GM21423 (cell line): ENCODE data around the gene PDS5B.
"Not testable (repeated sequence)": the region's sequence is repeated elsewhere in the genome, so short reads cannot be mapped to it uniquely, and the experiment has no call there.

Experiments used
- ATAC-seq: cut with Tn5 transposase; IDR thresholded peaks from one replicate; pipeline ENCODE4 v1.9.1; 2021; ENCODE audit warnings: mild to moderate bottlenecking, moderate library complexity; ENCODE audit not compliant: unreplicated experiment

Gene PDS5B

DNA sequence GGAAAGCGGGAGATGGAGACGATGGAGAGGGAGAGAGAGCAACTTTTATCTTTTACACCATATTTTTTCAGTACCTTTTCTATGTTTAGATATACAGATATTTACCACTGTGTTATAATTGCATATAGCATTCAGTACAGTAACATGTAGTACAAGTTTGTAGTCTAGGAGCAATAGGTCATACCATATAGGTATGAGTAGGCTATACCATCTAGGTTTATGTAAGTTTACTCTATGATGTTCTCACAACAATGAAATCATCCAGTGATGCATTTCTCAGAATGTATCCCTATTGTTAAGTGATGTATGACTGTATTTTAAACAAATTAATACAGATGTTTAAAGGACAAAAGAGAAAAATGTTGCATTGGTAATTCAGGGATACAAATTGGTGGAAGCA is 136.1 kb downstream of the PDS5B start:
- no peak for ATAC-seq

DNA sequence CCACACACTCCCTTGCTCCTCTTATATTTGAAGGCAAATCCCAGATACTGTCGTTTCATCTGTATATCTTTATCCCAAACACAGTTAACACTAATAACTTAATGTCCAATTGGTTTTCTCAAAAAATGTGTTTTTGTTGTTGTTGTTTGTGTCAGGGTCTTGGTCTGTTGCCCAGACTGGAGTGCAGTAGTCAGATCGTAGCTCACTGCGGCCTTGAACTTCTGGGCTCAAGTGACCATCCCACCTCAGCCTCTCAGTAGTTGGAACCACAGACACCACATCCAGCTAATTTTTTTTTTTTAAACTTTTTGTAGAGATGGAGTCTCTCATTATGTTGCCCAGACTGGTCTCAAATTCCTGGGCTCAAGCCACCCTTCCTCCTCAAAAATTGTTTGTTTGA is 137.7 kb downstream of the PDS5B start:
- ATAC-seq: no peak

DNA sequence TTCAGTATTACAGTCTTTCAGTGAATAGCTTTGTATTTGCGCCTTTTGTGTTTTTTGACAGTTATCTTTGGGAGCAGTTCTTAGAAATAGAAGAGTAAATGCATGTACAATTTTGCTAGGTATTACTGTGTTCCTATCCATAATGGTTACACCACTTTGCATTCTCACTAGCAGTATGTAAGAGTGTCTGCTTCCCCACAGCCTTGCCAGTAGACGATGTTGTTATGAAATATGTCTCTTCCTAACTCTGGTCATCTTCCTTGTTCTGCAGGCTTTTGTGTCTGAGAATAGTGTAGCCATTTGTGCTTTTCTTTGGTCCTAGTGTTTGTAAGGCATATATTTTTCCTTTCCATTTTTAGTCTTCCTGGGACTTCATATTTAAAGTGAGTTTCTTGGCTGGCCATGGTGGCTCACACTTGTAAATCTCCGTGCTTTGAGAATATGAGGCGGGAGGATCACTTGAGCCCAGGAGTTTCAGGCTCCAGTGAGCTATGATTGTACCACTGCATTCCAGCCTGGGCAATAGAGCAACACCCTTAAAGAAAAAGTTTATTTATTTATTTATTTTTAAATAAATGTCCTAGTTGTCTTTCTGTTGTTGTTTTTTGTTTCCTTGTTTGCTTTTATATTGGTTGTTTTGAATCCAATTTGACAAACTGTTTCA is 140.3 kb downstream of the PDS5B start:
- no peak for ATAC-seq

DNA sequence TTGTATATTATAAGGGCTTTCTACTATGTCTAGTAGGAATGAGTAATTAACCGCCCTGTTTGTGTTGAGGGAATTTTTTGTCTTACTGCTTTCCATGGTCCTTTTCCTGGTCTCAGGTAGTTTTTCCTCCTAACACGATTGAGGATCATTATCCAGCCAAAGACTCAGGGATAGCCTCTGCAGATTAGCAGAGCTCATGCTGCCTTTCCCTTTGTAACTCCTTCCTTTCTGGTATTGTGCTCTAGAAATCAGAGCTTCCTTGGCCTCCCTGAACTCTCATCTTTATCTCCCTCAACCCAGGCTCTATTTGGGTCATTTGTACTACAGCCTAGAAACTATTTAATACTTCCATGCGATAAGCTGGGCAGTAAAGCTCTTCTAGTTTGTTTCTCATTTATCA is 142.1 kb downstream of the PDS5B start:
- no peak for ATAC-seq

DNA sequence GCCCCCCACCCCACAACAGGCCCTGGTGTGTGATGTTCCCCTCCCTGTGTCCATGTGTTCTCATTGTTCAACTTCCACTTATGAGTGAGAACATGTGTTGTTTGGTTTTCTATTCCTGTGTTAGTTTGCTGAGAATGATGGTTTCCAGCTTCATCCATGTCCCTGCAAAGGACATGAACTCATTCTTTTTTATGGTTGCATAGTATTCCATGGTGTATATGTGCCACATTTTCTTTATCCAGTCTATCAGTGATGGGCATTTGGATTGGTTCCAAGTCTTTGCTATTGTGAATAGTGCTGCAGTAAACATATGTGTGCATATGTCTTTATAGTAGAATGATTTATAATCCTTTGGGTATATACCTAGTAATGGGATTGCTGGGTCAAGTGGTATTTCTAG is 142.8 kb downstream of the PDS5B start:
- not testable (repeated sequence) for ATAC-seq

DNA sequence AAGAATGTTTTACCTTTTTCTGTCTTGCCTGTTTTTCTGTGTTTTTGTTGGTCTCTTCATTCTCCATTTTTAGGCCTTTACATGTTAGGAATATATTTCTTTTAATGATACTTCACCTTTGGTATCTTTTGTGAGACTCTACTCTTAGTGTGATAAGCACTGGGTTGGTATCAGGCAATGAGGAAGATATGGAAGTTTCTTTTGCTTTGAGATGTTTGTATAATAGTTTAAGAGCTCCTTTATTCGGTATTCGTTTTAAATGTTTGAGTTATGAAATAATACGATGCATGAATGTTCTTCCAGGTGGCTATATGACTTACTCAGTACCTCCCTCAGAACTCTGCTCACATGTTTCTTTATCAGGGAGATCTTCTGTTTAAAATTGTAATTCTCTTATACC is 144.8 kb downstream of the PDS5B start:
- no peak for ATAC-seq

DNA sequence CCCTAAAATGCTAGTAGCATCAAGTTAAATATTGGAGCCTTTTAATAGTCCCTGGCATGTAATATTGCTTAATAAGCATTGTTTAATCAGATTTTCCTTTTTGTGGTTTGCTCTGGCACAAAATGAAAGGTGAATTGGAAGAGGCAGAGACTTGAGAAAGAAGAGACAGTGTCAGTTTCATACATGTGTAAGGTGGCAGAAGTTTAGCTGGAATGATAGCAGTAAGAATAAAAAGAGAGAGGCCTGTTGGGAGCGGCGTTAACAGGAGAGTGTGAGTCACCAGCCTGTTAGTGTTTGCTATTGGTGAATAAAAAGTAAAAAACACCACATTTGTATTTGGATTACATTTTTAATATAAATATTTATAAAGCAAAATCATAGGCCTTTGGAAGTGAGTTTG is 145.3 kb downstream of the PDS5B start:
- ATAC-seq: no peak

DNA sequence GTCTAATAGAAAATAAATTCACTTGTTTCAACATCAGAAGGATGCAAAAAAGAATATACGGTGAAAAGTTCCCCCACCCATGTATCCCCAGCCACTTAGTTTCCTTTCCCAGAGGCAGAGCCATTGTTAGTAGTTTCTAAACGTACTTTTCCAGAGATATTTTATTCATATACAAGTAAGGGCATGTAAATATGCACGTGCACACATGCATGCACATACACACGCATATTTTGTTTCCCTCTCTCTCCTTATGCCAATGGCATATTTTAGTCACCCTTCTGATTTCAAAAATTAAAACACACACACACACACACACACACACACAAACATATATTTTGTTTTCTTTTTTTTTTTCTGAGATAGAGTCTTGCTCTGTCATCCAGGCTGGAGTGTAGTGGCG is 147.4 kb downstream of the PDS5B start:
- ATAC-seq: no peak

DNA sequence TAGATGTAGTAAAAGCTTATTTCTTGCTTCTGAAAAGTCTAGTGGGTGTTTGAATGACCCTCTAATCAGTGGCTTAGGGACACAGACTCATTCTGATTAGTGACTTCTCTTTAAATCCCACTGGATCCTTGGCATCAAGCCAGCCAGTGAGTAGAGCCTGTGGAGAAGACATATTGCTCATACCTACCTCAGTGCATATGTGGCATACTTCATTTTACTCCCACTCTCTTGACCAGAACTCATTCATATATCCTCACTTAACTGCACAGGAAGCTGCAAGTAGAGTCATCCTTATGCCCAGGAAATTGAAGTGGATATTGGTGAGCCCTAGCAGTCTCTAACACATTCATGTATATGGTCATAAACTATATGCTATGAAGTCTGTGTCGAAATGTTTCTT is 148.3 kb downstream of the PDS5B start:
- no peak for ATAC-seq

DNA sequence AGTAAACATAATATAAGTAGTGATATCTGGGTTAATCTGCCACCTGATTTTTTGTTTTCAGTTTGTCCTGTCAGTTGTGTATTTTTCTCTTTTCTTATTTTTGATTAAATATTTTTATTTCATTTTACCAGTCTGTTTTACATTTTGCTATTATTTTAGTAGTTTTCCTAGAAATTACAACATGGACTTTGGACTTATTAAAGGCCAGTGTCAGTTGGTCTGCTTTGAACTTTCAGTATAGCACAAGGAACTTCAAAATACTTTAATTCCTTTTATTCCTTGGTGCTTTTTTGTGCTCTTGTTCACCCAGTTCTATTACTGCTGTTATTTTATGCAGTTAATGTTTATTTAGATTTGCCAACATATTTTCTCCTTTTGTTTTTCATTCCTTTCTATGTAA is 149.6 kb downstream of the PDS5B start:
- no peak for ATAC-seq

DNA sequence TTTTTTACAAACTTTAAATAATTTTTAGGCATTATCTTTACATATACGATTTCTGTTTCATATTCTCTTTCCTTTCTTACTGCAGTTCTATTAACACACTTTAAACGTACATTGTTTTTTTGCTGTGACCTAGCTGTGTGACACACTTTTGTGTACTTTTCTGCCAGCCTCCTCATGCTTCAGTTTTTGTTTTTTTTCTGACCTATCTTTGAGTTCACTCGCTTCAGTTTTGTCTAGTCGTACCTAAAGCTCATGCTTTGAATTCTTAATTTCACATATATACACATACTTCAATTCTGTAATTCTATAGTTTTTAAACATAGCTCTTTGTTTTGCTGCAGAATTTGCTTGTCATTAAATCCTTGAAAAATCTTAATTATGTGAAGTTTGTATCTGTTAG is 150.4 kb downstream of the PDS5B start:
- no peak for ATAC-seq

DNA sequence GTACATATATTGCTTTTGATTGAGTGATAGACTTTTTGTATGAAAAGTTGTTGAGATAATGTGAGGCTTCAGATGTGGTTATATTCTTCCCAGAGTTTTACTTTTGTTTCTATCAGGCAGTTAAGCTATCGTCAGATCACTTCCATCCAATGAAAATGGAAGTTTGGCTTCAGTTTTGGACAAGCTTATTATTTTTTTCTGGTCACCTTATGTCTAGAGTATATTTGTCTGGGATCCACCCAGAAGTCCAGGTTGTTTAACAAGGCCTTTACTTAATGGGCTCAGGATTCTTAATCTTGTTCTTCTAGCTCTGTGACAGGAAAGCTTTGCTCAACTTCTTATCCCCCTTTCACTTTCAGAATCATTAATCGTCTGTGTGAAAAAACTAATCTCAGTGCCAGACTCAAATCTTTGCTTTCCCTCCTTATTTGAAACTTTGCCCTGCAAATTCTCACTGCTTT is 150.9 kb downstream of the PDS5B start:
- peak; percentile 73 for ATAC-seq

DNA sequence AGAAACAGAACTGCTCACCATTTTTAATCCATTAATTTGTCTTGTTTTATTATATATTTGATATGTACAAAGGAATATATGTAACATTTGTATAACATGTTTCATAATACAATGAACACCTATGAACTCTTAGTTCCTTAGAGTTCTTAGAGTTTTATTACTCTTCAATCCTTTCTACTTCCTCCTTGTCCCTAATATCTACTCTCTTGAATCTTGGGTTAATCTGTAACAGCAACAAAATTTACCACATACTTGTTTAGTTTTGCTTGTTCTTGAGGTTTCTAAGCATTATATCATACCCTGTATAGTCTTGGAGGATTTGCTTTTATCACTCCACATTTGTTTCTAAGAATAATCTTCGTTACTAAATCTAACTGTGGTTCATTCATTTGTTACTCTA is 151.4 kb downstream of the PDS5B start:
- peak; percentile 81 for ATAC-seq

DNA sequence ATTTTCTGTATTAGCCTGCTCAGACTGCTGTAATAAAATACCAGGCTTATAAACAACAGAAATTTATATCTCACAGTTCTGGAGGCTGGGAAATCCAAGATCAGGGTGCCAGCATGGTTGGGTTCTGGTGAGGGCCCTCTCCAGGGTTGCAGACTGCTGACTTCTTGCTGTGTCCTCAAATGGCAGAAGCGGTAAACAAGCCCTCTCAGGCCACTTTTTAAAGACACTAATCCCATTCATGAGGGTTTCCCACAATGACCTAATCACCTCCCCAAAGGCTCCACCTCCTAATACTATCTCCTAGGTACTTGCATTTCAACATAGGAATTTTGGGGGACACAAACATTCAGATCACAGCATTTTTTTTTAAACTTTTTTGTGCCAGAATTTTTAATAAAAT is 159.3 kb downstream of the PDS5B start:
- ATAC-seq: no peak

DNA sequence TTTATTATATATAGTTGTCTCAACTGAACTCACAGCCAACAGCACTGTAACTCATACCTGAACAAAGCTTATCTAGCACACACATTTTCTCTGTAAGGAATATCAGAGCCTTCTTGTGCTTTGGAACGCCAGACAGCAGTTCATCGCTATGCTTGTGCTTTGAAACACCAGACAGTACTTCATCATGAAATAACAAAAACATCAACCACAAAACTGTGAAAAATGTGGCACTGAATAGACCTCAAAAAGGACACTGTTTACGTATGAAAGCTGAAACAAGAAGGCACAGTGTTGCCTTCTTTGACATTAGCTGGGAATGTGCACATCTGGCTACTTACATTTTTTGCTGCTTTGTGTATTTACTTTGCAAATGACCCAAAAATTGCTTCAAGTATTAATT is 160.2 kb downstream of the PDS5B start:
- no peak for ATAC-seq

DNA sequence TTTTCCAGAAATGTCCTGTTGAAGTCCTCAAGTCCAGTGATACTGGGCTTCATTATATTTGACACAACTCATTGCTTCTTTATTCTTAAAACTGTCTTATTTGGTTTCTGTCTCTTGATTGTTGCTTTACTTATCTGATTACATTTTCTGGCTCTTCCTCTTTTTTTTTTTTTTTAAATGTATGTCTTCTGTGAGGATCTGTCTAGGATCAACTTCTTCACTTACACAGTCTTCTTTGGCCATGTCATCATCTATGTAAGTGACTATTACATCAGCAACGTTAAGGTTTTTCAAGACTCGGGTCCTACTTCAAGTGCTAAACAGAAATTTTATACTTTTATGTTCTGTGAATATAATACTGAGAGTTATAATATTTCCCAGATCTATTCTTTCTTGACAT is 162.1 kb downstream of the PDS5B start:
- no peak for ATAC-seq

DNA sequence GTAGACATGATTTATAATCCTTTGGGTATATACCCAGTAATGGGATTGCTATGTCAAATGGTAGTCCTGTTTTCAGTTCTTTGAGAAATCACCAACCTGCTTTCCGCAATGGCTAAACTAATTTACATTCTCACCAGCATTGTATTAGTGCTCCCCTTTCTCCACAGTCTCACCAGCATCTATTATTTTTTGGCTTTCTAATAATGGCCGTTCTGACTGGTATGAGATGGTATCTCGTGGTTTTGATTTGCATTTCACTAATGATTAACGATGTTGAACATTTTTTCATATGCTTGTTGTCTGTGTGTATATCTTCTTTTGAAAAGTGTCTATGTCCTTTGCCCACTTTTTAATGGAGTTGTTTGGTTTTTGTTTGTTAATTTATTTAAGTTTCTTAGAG is 165.1 kb downstream of the PDS5B start:
- ATAC-seq: no peak

DNA sequence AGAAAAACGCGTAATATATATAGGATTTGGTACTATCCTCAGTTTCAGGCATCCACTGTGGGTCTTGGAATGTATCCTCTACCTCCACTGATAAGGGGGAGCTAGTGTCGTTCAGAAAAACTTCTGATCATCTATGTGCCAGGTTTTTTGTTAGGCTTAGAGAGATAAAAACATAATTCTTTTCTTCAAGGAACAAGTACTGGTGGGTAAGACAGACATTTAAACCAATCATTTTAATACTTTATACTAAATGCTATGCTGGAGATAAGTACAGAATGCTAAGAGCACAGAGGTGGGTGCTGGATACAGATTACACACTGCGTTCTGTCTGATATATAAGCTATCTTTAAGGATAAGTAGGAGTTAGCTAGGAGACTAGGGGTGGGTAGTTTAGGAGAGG is 166.1 kb downstream of the PDS5B start:
- ATAC-seq: no peak

DNA sequence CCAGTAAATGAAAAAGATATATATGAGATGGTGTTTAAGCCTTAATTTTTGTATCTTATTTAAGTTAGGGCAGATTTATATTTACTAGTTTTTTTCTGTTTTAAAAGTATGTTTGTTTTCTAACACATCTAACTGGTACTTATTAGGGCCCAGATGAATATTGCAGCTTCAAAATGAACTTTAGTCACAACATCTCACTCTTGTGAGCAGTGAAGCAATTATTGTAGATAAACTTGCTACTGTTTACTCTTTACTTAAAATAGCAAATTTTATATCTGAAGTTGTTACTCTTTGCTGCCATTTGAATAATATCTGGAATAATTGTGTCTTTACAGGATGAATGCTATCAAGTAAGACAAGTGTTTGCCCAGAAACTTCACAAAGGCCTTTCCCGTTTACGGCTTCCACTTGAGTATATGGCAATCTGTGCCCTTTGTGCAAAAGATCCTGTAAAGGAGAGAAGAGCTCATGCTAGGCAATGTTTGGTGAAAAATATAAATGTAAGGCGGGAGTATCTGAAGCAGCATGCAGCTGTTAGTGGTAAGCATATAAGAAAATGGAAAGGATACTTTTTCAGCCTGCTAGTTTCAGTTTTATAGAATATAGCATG is 166.8 kb downstream of the PDS5B start:
- no peak for ATAC-seq

DNA sequence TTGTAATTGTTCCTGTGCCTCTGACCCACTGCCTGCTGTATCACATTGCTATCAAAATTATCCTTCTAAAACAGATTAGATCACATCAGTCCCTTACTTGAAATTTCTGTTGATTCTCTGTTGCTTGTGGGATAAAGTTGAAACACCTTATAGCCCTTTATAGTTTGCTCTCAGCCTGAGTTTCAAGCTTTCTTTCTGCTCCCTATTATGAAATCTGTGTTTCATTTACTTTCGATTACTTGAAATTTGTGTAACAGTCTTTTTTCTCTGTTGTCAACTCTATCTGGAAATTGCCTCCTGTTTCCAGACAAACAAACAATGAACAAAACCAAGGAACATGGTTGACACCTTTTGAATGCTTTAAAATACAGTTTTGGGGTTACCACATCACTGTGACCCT is 167.9 kb downstream of the PDS5B start:
- no peak for ATAC-seq

DNA sequence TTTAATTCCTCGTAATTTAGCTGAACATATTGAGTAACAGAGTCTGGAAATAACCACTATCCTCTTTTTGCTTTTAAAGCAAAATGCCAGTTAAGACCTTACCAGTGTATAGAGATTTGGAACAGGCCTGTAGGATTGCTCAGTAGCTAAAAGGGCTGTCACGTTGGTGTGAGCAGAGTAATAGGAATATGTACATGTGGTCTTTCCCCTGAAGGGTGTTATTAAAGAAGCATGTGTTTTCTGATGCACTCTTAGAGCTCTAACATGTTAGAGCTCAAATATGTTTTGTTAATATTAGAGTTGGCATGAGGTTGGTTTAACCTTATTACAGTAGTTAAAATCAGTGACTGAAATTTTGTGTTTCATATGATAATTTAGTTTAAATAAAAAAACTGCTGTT is 172.9 kb downstream of the PDS5B start:
- ATAC-seq: no peak

DNA sequence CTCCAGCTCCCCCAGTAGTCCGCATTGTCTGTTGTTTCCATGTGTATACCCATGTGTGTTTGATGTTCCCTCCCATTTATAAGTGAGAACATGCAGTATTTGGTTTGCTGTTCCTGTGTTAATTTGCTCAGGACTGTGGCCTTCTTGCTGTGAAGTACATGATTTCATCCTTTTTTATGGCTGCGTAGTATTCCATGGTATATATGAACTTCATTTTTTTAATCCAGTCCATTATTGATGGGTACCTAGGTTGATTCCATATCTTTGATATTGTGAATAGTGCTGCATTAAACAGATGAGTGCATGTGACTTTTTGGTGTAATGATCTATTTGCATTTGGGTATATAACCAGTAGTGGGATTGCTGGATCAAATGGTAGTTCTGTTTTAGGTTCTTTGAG is 175.2 kb downstream of the PDS5B start:
- ATAC-seq: no peak

DNA sequence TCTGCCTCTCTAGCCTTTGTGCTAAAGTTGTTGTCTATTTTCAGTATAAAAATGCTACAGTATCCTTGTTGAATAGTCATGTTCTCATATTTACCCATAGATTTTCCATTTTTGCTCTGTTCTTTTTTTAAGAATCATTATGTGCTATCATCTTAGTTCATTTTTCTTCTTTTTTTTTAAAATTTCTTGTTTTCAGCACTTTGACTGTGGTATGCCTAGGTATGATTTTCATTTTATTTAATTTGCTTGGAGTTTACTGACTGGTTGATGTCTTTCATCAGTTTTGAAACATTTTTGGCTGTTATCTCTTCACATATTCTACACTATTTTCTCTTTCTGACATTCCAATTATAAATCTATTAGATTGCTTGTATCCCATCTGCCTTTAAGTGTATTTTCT is 192.9 kb downstream of the PDS5B start:
- ATAC-seq: no peak
